ENCODE measurements around the gene RNASE7. TPM values are rescaled to one million over a fixed set of nuclear protein-coding genes. Genes with fewer than 3 reads are reported as not detected.
"Not testable (repeated sequence)": the region's sequence is repeated elsewhere in the genome, so short reads cannot be mapped to it uniquely, and the experiment has no call there.

Gene RNASE7
- total RNA-seq, 2 donors from 2014 or later, result not detected

- no peak for DNase-seq (ENCODE audit: low spot score in 2 of 2)
- H3K36me3 Mint-ChIP-seq, result no peaks in the 10 kb centered on the region
- ATAC-seq, result peak in 1 of 2 donors; percentile 65
- peak overlapping the region in 1 of 2 donors; percentile 18 for H3K27ac Mint-ChIP-seq
- H3K9me3 Mint-ChIP-seq, result no peaks in the 10 kb centered on the region
Observed at GRCh38 chr14:21036751-21037150, 5.4 kb upstream of the RNASE7 start.

- no peaks in the 10 kb centered on the region for H3K9me3 Mint-ChIP-seq
- no peak overlapping the region for H3K27ac Mint-ChIP-seq
- no peak for ATAC-seq
- no peak for DNase-seq (ENCODE audit: low spot score in 2 of 2)
- H3K36me3 Mint-ChIP-seq, result no peaks in the 10 kb centered on the region
Observed at GRCh38 chr14:21037156-21037555, 5.0 kb upstream of the RNASE7 start.

- no peaks in the 10 kb centered on the region for H3K9me3 Mint-ChIP-seq
- ATAC-seq (no peak), DNase-seq (ENCODE audit: low spot score in 2 of 2) (no peak)
- H3K36me3 Mint-ChIP-seq, result no peaks in the 10 kb centered on the region
- H3K27ac Mint-ChIP-seq, result no peak overlapping the region
Observed at GRCh38 chr14:21038441-21039422, 3.4 kb upstream of the RNASE7 start.

- H3K9me3 Mint-ChIP-seq, result no peaks in the 10 kb centered on the region
Observed at GRCh38 chr14:21039585-21040369, 2.4 kb upstream of the RNASE7 start.

GRCh38 chr14:21040370-21040925 lies 1.7 kb upstream of the RNASE7 start:
- Mint-ChIP-seq H3K27ac (peak overlapping the region in 1 of 2 donors; percentile 20), H3K36me3 (no peaks in the 10 kb centered on the region), H3K9me3 (no peaks in the 10 kb centered on the region)
- DNase-seq (ENCODE audit: low spot score in 2 of 2) (no peak), ATAC-seq (no peak)

More at GRCh38 chr14:21039585-21040369, 2.4 kb upstream of the RNASE7 start:
- ATAC-seq (peak; percentile 56 to 64), DNase-seq (ENCODE audit: low spot score in 2 of 2) (no peak)
- Mint-ChIP-seq H3K36me3 (no peaks in the 10 kb centered on the region), H3K27ac (peak overlapping the region; percentile 11 to 20)

- not testable (repeated sequence) for ATAC-seq; H3K36me3 Mint-ChIP-seq; DNase-seq (ENCODE audit: low spot score in 2 of 2); H3K9me3 Mint-ChIP-seq
- peak overlapping the region in 1 of 2 donors; percentile 20 for H3K27ac Mint-ChIP-seq
Observed at GRCh38 chr14:21040941-21041340, 1.2 kb upstream of the RNASE7 start.

- H3K9me3 Mint-ChIP-seq, result no peaks in the 10 kb centered on the region
- no peak for DNase-seq (ENCODE audit: low spot score in 2 of 2)
- no peaks in the 10 kb centered on the region for H3K36me3 Mint-ChIP-seq
- no peak for ATAC-seq
- H3K27ac Mint-ChIP-seq, result peak overlapping the region in 1 of 2 donors; percentile 78
Observed at GRCh38 chr14:21042918-21043317, 756 bp downstream of the RNASE7 start.

GRCh38 chr14:21043387-21043973 lies 1.3 kb downstream of the RNASE7 start:
- no peaks in the 10 kb centered on the region for H3K36me3 Mint-ChIP-seq
- ATAC-seq (no peak), DNase-seq (ENCODE audit: low spot score in 2 of 2) (no peak)
- no peak overlapping the region for H3K27ac Mint-ChIP-seq
- no peaks in the 10 kb centered on the region for H3K9me3 Mint-ChIP-seq

- ATAC-seq (no peak), DNase-seq (ENCODE audit: low spot score in 2 of 2) (no peak)
- Mint-ChIP-seq H3K36me3 (no peaks in the 10 kb centered on the region), H3K27ac (peak overlapping the region in 1 of 2 donors; percentile 62), H3K9me3 (no peaks in the 10 kb centered on the region)
Observed at GRCh38 chr14:21043974-21044618, 1.9 kb downstream of the RNASE7 start.

- Mint-ChIP-seq H3K27ac (no peak overlapping the region), H3K9me3 (no peaks in the 10 kb centered on the region), H3K36me3 (no peaks in the 10 kb centered on the region)
- DNase-seq (ENCODE audit: low spot score in 2 of 2) (no peak), ATAC-seq (no peak)
Observed at GRCh38 chr14:21047378-21047781, 5.2 kb downstream of the RNASE7 start.

- ATAC-seq, result no peak
- Mint-ChIP-seq H3K36me3 (no peaks in the 10 kb centered on the region), H3K27ac (no peak overlapping the region), H3K9me3 (no peaks in the 10 kb centered on the region)
- no peak for DNase-seq (ENCODE audit: low spot score in 2 of 2)
Observed at GRCh38 chr14:21048638-21049037, 6.5 kb downstream of the RNASE7 start.

GRCh38 chr14:21049271-21049673 lies 7.1 kb downstream of the RNASE7 start:
- Mint-ChIP-seq H3K9me3 (no peaks in the 10 kb centered on the region), H3K36me3 (no peaks in the 10 kb centered on the region), H3K27ac (no peak overlapping the region)
- DNase-seq (ENCODE audit: low spot score in 2 of 2), result no peak
- no peak for ATAC-seq

GRCh38 chr14:21050597-21050996 lies 8.4 kb downstream of the RNASE7 start:
- Mint-ChIP-seq H3K27ac (no peak overlapping the region), H3K36me3 (no peaks in the 10 kb centered on the region), H3K9me3 (no peaks in the 10 kb centered on the region)
- DNase-seq (ENCODE audit: low spot score in 2 of 2), result no peak
- no peak for ATAC-seq

GRCh38 chr14:21053184-21054122 lies 11.3 kb downstream of the RNASE7 start:
- Mint-ChIP-seq H3K36me3 (no peaks in the 10 kb centered on the region), H3K9me3 (no peaks in the 10 kb centered on the region), H3K27ac (no peak overlapping the region)
- DNase-seq (ENCODE audit: low spot score in 2 of 2) (no peak), ATAC-seq (no peak)

GRCh38 chr14:21054123-21054767 lies 12.1 kb downstream of the RNASE7 start:
- DNase-seq (ENCODE audit: low spot score in 2 of 2) (no peak), ATAC-seq (peak; percentile 41 to 50)
- no peak overlapping the region for H3K27ac Mint-ChIP-seq
- H3K9me3 Mint-ChIP-seq, result no peaks in the 10 kb centered on the region
- no peaks in the 10 kb centered on the region for H3K36me3 Mint-ChIP-seq

Data from activated naive CD4-positive, alpha-beta T cell treated with anti-CD3 and anti-CD28 coated beads, Interleukin-2, amount 50 U/mL, for 72 hours (primary cell).